NCI-H345 (cell line): ENCODE measurements around the gene WASHC2A.
A peak's percentile ranks its signal among the peaks of the same experiment; 100 is the strongest.
"Not testable (repeated sequence)": the region's sequence is repeated elsewhere in the genome, so short reads cannot be mapped to it uniquely, and the experiment has no call there.

Experiments
- DNase-seq: peaks from one replicate; lab custom pipeline; 2025; lab: John Stamatoyannopoulos, UW

WASHC2A gene

GRCh38 chr10:50067546-50068351 lies at the start of gene WASHC2A:
WASHC2A (plus strand) TSS chr10:50067954; CDS start chr10:50068006, 52 bp downstream.
- DNase-seq = peak; percentile 83

GRCh38 chr10:50019279-50019678 lies 48.5 kb upstream of the WASHC2A start:
- peak; percentile 12 for DNase-seq

- DNase-seq = not testable (repeated sequence)
Measured at GRCh38 chr10:50020451-50021024, 47.2 kb upstream of the WASHC2A start.

GRCh38 chr10:50021646-50022045 lies 46.1 kb upstream of the WASHC2A start:
- no peak for DNase-seq

- DNase-seq = not testable (repeated sequence)
Measured at GRCh38 chr10:50024716-50025383, 42.9 kb upstream of the WASHC2A start.

- DNase-seq = no peak
Measured at GRCh38 chr10:50025627-50026026, 42.1 kb upstream of the WASHC2A start.

GRCh38 chr10:50027195-50027594 lies 40.6 kb upstream of the WASHC2A start:
- no peak for DNase-seq

- no peak for DNase-seq
Measured at GRCh38 chr10:50033481-50033880, 34.3 kb upstream of the WASHC2A start.

- DNase-seq = peak; percentile 48
Measured at GRCh38 chr10:50035337-50035736, 32.4 kb upstream of the WASHC2A start.

GRCh38 chr10:50044941-50045664 lies 22.7 kb upstream of the WASHC2A start:
- no peak for DNase-seq

GRCh38 chr10:50046457-50046856 lies 21.3 kb upstream of the WASHC2A start:
- not testable (repeated sequence) for DNase-seq

GRCh38 chr10:50047594-50047993 lies 20.2 kb upstream of the WASHC2A start:
- not testable (repeated sequence) for DNase-seq

- not testable (repeated sequence) for DNase-seq
Measured at GRCh38 chr10:50051995-50052660, 15.6 kb upstream of the WASHC2A start.

- not testable (repeated sequence) for DNase-seq
Measured at GRCh38 chr10:50052778-50053376, 14.9 kb upstream of the WASHC2A start.

- DNase-seq = not testable (repeated sequence)
Measured at GRCh38 chr10:50055494-50056292, 12.1 kb upstream of the WASHC2A start.

GRCh38 chr10:50056654-50057053 lies 11.1 kb upstream of the WASHC2A start:
- not testable (repeated sequence) for DNase-seq

GRCh38 chr10:50058727-50059126 lies 9.0 kb upstream of the WASHC2A start:
- not testable (repeated sequence) for DNase-seq

- DNase-seq = not testable (repeated sequence)
Measured at GRCh38 chr10:50059946-50060345, 7.8 kb upstream of the WASHC2A start.

- DNase-seq = not testable (repeated sequence)
Measured at GRCh38 chr10:50061548-50061947, 6.2 kb upstream of the WASHC2A start.

GRCh38 chr10:50063100-50063499 lies 4.7 kb upstream of the WASHC2A start:
- DNase-seq = no peak
